ENCODE measurements around the gene PCDH12. TPM values are rescaled to one million over a fixed set of nuclear protein-coding genes. Genes with fewer than 3 reads are reported as not detected.

Gene PCDH12
- total and polyA plus RNA-seq, 11 donors, result 2.9 to 23.9 (median 10.8) TPM

- Histone ChIP-seq H3K36me3 (peaks cover 0 to 100% (median 97%) of the 10 kb centered on the region in 9 donors), H3K4me1 (no peaks in the 10 kb centered on the region), H3K9me3 (no peaks in the 10 kb centered on the region), H3K4me3 (no peak overlapping the region), H3K27ac (no peak overlapping the region), H3K27me3 (no peaks in the 10 kb centered on the region)
- no peak for DNase-seq
- ATAC-seq, result no peak
- intact Hi-C loops (cut with DNase I), result loop anchor here in 1 of 10 donors (10.0 kb wide), 1 partner anchor 559 kb away; no protein-coding TSS in a partner anchor
- TF ChIP-seq CTCF (IDR thresholded peaks at IDR 0.05) (no peak), POLR2A (IDR thresholded peaks at IDR 0.05) (no peak)
Observed at GRCh38 chr5:141986072-141986471, 28.1 kb upstream of the PCDH12 start.

GRCh38 chr5:141982626-141983025, 24.6 kb upstream of the PCDH12 start:
- H3K4me1 ChIP-seq, result peaks cover 0 to 13% (median 4%) of the 10 kb centered on the region in 12 donors
- intact Hi-C loops (cut with DNase I), result loop anchor here in 1 of 10 donors (10.0 kb wide), 1 partner anchor 562 kb away; no protein-coding TSS in a partner anchor
- no peak overlapping the region for H3K27ac ChIP-seq
- TF ChIP-seq CTCF (IDR thresholded peaks at IDR 0.05) (no peak), POLR2A (IDR thresholded peaks at IDR 0.05) (no peak)
- no peak overlapping the region for H3K4me3 ChIP-seq
- WGBS, 4 donors, result 43 to 71% (median 47%) methylated on average over 2 of the region's 2 CpGs
- no peak for DNase-seq
- no peaks in the 10 kb centered on the region for H3K27me3 ChIP-seq
- no peak for ATAC-seq
- H3K9me3 ChIP-seq, result no peaks in the 10 kb centered on the region
- peaks cover 0 to 100% (median 98%) of the 10 kb centered on the region in 9 donors for H3K36me3 ChIP-seq

- H3K27ac ChIP-seq, result no peak overlapping the region
- H3K27me3 ChIP-seq, result no peaks in the 10 kb centered on the region
- DNase-seq (no peak), ATAC-seq (peak in 1 of 4 donors; percentile 8)
- intact Hi-C loops (cut with DNase I), result no loop called here
- peaks cover 0 to 100% (median 95%) of the 10 kb centered on the region in 9 donors for H3K36me3 ChIP-seq
- H3K9me3 ChIP-seq, result no peaks in the 10 kb centered on the region
- TF ChIP-seq CTCF (IDR thresholded peaks at IDR 0.05) (no peak), POLR2A (IDR thresholded peaks at IDR 0.05) (no peak)
- no peak overlapping the region for H3K4me3 ChIP-seq
- peaks cover 0 to 46% (median 13%) of the 10 kb centered on the region in 12 donors for H3K4me1 ChIP-seq
Observed at GRCh38 chr5:141978389-141978788, 20.4 kb upstream of the PCDH12 start.

- Histone ChIP-seq H3K36me3 (peaks cover 0 to 100% (median 93%) of the 10 kb centered on the region in 9 donors), H3K9me3 (no peaks in the 10 kb centered on the region), H3K27ac (no peak overlapping the region), H3K27me3 (no peaks in the 10 kb centered on the region), H3K4me3 (no peak overlapping the region), H3K4me1 (peaks cover 0 to 52% (median 14%) of the 10 kb centered on the region in 12 donors)
- TF ChIP-seq POLR2A (IDR thresholded peaks at IDR 0.05), result no peak
- no peak for TF ChIP-seq CTCF (IDR thresholded peaks at IDR 0.05)
- intact Hi-C loops (cut with DNase I), result no loop called here
- ATAC-seq (no peak), DNase-seq (no peak)
- 93 to 95% (median 94%) methylated on average over 6 of the region's 6 CpGs for WGBS, 4 donors
Observed at GRCh38 chr5:141976176-141976575, 18.2 kb upstream of the PCDH12 start.

Measured in heart left ventricle (tissue), 16 donors.